Activated naive CD8-positive, alpha-beta T cell (primary cell): ENCODE measurements around the gene JAKMIP2.
"Not testable (repeated sequence)": the region's sequence is repeated elsewhere in the genome, so short reads cannot be mapped to it uniquely, and the experiment has no call there.

Experiments
- H3K27ac Mint-ChIP-seq: one replicate; pipeline ENCODE4 v1.8.0; 2021; ENCODE audit warnings: mixed read lengths
- H3K27me3 Mint-ChIP-seq: one replicate; pipeline ENCODE4 v1.8.0; 2021; ENCODE audit warnings: mixed read lengths
- H3K36me3 Mint-ChIP-seq: one replicate; pipeline ENCODE4 v1.8.0; 2021; ENCODE audit warnings: mixed read lengths
- H3K4me1 Mint-ChIP-seq: one replicate; pipeline ENCODE4 v1.8.0; 2021; ENCODE audit warnings: low read depth, mixed read lengths
- H3K4me3 Mint-ChIP-seq: one replicate; pipeline ENCODE4 v1.8.0; 2021; ENCODE audit warnings: mild to moderate bottlenecking, mixed read lengths
- H3K9me3 Mint-ChIP-seq: one replicate; pipeline ENCODE4 v1.8.0; 2021; ENCODE audit warnings: low read depth, mixed read lengths

JAKMIP2 gene

DNA sequence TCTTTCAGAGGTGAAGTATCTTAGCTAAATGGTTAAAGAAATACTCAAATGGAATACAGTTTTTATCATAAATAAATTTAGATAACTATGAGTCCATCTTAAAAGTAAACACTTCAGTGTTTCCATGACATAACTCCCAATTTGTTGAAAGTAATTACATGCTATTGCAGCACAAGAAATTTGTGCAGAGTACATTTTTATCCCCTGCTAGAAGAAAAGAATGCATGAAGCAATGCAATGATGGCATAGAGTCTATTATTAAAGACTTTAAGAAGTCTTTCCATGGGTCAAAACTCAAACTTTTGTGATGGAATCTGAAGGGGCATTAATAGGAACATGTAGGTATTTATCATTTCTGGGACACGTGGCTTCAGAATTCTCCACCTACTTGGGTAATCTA lies 166.1 kb downstream of the JAKMIP2 start:
- Mint-ChIP-seq H3K4me3 (no peak overlapping the region), H3K27ac (no peak overlapping the region), H3K36me3 (peaks cover 5% of the 10 kb centered on the region), H3K9me3 (no peaks in the 10 kb centered on the region), H3K27me3 (no peaks in the 10 kb centered on the region), H3K4me1 (no peaks in the 10 kb centered on the region)

DNA sequence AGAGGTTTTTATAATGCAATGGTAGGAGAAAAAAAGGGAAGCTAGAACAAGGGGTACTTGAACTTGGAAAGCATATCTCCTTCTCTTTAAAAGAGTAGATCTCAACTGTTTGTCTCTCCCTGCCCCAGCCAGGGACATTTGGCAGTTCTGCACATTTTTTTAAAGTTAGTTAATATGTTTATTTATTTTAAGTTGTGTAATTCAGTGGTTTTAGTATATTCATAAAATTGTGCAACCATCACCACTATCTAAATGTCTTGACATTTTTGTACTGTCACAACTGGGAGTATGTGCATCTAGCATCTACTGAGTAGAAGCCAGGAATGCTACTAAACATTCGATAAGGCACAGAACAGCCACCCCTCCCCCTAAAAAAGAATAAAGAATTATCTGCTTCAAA lies 169.2 kb downstream of the JAKMIP2 start:
- Mint-ChIP-seq H3K9me3 (no peaks in the 10 kb centered on the region), H3K27me3 (no peaks in the 10 kb centered on the region), H3K36me3 (peaks cover 10% of the 10 kb centered on the region), H3K4me1 (no peaks in the 10 kb centered on the region), H3K27ac (no peak overlapping the region), H3K4me3 (no peak overlapping the region)

DNA sequence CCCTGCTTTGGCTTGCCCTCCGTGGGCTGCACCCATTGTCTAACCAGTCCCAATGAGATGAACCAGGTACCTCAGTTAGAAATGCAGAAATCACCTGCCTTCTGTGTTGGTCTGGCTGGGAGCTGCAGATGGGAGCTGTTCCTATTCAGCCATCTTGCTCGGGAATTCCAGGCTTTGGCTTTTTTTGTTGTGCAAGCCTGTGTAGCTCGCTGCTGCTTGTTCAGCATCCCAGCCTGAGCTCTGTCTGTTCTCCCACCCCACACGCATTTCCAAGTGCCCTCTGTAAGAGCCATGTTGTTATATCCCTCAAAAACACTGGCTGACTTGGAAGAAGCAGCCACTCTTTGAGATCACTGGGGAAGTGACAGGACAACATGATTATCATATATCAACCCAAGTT lies 171.0 kb downstream of the JAKMIP2 start:
- Mint-ChIP-seq H3K4me1 (no peaks in the 10 kb centered on the region), H3K4me3 (no peak overlapping the region), H3K36me3 (peaks cover 10% of the 10 kb centered on the region), H3K27me3 (no peaks in the 10 kb centered on the region), H3K9me3 (no peaks in the 10 kb centered on the region), H3K27ac (no peak overlapping the region)

DNA sequence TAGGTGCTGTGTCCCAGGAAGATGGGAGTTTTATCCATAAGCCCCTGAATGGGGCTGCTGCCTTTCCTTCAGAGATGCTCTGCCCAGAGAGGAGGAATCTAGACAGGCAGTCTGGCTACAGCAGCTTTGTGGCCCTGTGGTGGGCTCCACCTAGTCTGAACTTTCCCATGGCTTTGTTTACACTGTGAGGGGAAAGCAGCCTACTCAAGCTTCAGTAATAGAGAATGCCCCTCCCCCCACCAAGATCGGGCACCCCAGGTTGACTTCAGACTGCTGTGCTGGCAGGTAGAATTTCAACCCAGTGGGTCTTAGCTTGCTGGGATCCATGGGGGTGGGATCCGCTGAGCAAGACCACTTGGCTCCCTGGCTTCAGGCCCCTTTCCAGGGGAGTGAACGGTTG lies 171.7 kb downstream of the JAKMIP2 start:
- no peaks in the 10 kb centered on the region for H3K27me3 Mint-ChIP-seq
- no peak overlapping the region for H3K4me3 Mint-ChIP-seq
- H3K27ac Mint-ChIP-seq, result no peak overlapping the region
- peaks cover 8% of the 10 kb centered on the region for H3K36me3 Mint-ChIP-seq
- H3K9me3 Mint-ChIP-seq, result no peaks in the 10 kb centered on the region
- H3K4me1 Mint-ChIP-seq, result no peaks in the 10 kb centered on the region

DNA sequence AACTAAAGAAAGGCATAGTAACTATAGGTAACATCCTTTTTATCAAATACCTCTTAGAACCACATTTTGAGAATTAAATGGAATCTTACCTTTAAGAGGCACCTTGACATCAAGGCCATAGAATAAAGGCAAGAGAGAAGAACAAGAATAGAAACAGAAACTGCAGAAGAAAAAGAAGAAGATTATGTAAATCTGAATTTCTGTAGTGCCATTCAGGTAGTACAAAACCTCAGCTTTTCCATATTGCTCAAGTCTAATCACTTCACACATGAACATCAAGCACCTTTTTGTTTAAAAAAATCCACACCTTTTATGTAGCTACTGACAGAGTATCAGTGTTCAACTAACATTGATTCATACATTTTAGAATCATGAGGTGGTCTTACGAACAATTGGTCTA lies 180.9 kb downstream of the JAKMIP2 start:
- Mint-ChIP-seq H3K27ac (no peak overlapping the region), H3K36me3 (no peaks in the 10 kb centered on the region), H3K4me1 (no peaks in the 10 kb centered on the region), H3K4me3 (no peak overlapping the region), H3K27me3 (no peaks in the 10 kb centered on the region), H3K9me3 (no peaks in the 10 kb centered on the region)

- Mint-ChIP-seq H3K27ac (no peak overlapping the region), H3K9me3 (peaks cover 7% of the 10 kb centered on the region), H3K27me3 (no peaks in the 10 kb centered on the region), H3K4me3 (no peak overlapping the region), H3K36me3 (no peaks in the 10 kb centered on the region), H3K4me1 (no peaks in the 10 kb centered on the region)
These were observed 191.4 kb downstream of the JAKMIP2 start for GRCh38 chr5:147591120-147591519.

- H3K4me1 Mint-ChIP-seq, result no peaks in the 10 kb centered on the region
- no peaks in the 10 kb centered on the region for H3K27me3 Mint-ChIP-seq
- no peak overlapping the region for H3K27ac Mint-ChIP-seq
- no peaks in the 10 kb centered on the region for H3K36me3 Mint-ChIP-seq
- peaks cover 4% of the 10 kb centered on the region for H3K9me3 Mint-ChIP-seq
- H3K4me3 Mint-ChIP-seq, result no peak overlapping the region
These were observed 192.4 kb downstream of the JAKMIP2 start for GRCh38 chr5:147590096-147590495.

DNA sequence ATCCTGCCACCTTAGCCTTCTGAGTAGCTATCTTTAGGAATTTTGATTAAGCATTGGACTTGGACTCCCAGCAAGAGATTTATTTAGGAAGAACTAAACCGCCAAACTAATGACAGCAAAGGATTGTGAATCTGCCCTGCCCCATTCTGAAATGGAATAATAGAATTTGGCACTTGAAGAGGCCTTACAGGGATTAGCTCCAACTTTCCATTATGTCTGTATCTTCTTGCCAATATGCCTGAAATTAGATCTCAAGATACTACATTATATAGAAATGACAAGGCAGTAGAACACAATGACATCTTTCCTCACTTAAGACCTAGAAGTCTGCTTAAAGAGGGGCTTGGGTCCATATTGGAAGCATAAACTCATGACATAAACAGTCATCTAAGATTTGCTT lies 195.7 kb downstream of the JAKMIP2 start:
- no peaks in the 10 kb centered on the region for H3K27me3 Mint-ChIP-seq
- no peaks in the 10 kb centered on the region for H3K4me1 Mint-ChIP-seq
- H3K27ac Mint-ChIP-seq, result no peak overlapping the region

DNA sequence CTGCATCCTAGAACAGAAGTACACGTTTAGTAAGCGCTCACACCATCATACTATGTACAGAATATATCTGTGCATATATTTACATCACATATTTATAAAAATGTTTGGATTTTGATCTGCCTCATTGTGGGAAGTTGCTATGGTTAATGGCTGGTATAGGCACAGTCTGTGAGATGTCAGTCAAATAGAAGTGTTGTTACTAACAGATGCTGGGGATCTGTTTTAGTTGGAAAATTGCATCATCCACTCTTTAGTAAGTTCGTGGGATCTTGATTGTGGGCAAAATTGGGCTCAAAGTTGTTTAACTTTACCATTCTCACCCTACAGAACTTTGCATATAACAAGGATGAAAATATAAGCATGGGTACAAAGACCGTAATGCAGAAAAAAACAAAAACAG lies 196.3 kb downstream of the JAKMIP2 start:
- Mint-ChIP-seq H3K27ac (no peak overlapping the region), H3K9me3 (no peaks in the 10 kb centered on the region), H3K36me3 (no peaks in the 10 kb centered on the region), H3K4me3 (no peak overlapping the region), H3K4me1 (no peaks in the 10 kb centered on the region), H3K27me3 (no peaks in the 10 kb centered on the region)

More for the DNA sequence above, 195.7 kb downstream of the JAKMIP2 start:
- H3K36me3 Mint-ChIP-seq, result no peaks in the 10 kb centered on the region
- H3K9me3 Mint-ChIP-seq, result no peaks in the 10 kb centered on the region
- H3K4me3 Mint-ChIP-seq, result no peak overlapping the region

- H3K36me3 Mint-ChIP-seq, H3K4me1 Mint-ChIP-seq, H3K4me3 Mint-ChIP-seq, H3K27me3 Mint-ChIP-seq, H3K27ac Mint-ChIP-seq: not testable (repeated sequence)
- peaks cover 12% of the 10 kb centered on the region for H3K9me3 Mint-ChIP-seq
These were observed 200.3 kb downstream of the JAKMIP2 start for GRCh38 chr5:147582272-147582671.

- not testable (repeated sequence) for H3K4me3 Mint-ChIP-seq, H3K27ac Mint-ChIP-seq, H3K27me3 Mint-ChIP-seq, H3K36me3 Mint-ChIP-seq, H3K4me1 Mint-ChIP-seq
- H3K9me3 Mint-ChIP-seq, result peaks cover 12% of the 10 kb centered on the region
These were observed 202.1 kb downstream of the JAKMIP2 start for GRCh38 chr5:147580418-147580817.

GRCh38 chr5:147578228-147579024 lies 204.1 kb downstream of the JAKMIP2 start:
- no peak overlapping the region for H3K27ac Mint-ChIP-seq
- H3K36me3 Mint-ChIP-seq, result no peaks in the 10 kb centered on the region
- H3K4me3 Mint-ChIP-seq, result no peak overlapping the region
- peaks cover 2% of the 10 kb centered on the region for H3K27me3 Mint-ChIP-seq
- H3K9me3 Mint-ChIP-seq, result peaks cover 12% of the 10 kb centered on the region
- H3K4me1 Mint-ChIP-seq, result no peaks in the 10 kb centered on the region

DNA sequence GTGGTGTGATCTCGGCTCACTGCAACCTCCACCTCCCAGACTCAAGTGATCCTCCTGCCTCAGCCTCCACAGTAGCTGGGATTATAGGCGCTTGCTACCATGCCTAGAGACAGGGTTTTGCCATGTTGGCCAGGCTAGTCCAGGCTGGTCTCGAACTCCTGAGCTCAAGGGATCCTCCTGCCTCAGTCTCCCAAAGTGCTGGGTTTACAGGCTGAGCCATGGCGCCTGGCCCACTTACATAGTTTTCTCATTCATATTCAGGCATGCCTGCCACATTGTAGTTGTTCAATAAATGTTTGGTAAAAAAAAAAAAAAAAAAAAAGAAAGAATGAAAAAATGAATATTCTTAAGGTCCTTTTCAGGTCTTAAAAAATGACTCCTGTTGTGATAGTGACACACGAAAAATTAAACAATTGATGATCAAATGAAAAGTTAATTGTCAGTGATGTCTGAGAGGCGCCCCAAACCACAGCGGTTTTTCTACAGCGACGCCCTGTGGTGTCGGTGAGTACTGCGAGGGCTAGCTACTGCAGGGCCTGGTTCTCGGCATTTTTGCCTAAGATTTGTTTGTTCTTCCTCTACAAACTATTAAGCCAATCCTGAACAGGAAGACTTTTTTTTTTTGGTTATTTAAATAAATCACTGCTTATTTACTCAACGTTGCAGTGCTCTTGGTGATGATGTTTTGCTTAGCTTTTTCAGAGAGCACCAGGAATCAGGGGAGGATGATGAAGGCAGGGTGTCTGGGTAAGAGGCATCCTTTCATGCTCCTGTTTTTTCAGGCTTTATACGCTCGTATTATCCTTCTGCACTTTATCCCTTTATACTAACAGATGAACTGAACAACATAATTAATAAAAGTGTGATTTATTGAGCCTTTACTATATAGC lies 205.6 kb downstream of the JAKMIP2 start:
- H3K36me3 Mint-ChIP-seq, result no peaks in the 10 kb centered on the region
- H3K4me3 Mint-ChIP-seq, result no peak overlapping the region
- H3K27ac Mint-ChIP-seq, result no peak overlapping the region
- H3K27me3 Mint-ChIP-seq, result peaks cover 2% of the 10 kb centered on the region
- no peaks in the 10 kb centered on the region for H3K4me1 Mint-ChIP-seq
- peaks cover 12% of the 10 kb centered on the region for H3K9me3 Mint-ChIP-seq

GRCh38 chr5:147575598-147575997 lies 206.9 kb downstream of the JAKMIP2 start:
- peaks cover 9% of the 10 kb centered on the region for H3K9me3 Mint-ChIP-seq
- H3K27ac Mint-ChIP-seq, result no peak overlapping the region
- no peak overlapping the region for H3K4me3 Mint-ChIP-seq
- H3K36me3 Mint-ChIP-seq, result no peaks in the 10 kb centered on the region
- no peaks in the 10 kb centered on the region for H3K4me1 Mint-ChIP-seq
- peaks cover 2% of the 10 kb centered on the region for H3K27me3 Mint-ChIP-seq

DNA sequence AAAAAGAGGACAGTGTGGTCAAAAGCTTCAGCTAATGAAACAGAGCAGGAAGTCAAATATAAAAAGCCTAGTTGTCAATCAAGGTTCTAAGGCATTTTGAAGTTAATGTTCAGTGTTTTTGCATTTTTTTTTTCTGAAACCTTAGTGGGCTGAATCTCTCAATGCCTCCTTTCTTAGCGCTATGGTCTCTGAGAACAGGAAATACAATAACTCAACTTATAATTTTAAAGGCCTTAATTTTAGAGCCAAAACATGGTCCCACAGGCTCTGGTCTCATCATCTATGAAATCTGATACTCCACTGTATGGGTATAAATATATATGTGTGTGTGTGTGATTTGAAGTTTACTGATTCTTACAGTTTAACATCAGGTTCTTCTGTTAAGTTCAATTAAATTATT lies 209.3 kb downstream of the JAKMIP2 start:
- no peak overlapping the region for H3K4me3 Mint-ChIP-seq
- no peaks in the 10 kb centered on the region for H3K4me1 Mint-ChIP-seq
- H3K36me3 Mint-ChIP-seq, result no peaks in the 10 kb centered on the region
- H3K9me3 Mint-ChIP-seq, result no peaks in the 10 kb centered on the region
- H3K27me3 Mint-ChIP-seq, result peaks cover 2% of the 10 kb centered on the region
- H3K27ac Mint-ChIP-seq, result no peak overlapping the region
